Measurements from ENCODE around the gene PPP1R26. TPM values are rescaled to one million over a fixed set of nuclear protein-coding genes. Genes with fewer than 3 reads are reported as not detected.

Gene PPP1R26
- total RNA-seq, 2 donors from 2014 or later = 15.3 to 41.9 TPM

DNA sequence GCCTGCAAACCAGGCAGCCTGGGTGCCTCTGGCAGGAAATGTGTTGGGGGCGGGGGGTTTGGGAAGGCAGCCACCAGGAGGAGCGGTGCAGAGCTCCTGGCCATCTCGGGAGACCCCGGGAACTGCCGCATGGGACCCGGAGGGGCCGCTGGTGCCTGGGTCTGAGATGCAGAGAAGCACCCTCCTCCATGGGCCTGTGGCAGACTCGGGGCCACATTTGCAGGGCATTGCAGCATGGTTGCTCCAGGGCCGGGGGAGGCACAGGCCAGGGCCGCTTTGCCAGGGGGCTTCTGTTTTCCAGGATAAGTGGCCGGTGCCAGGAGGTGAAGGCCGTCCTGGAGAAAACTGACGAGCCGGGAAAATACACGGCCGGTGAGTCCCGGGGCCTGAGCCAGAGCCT is 43.3 kb downstream of the PPP1R26 start:
- intact Hi-C loops (cut with DNase I) = no loop called here
- Histone ChIP-seq H3K4me1 (replicated peaks) (no peaks in the 10 kb centered on the region), H3K27me3 (replicated peaks; ENCODE audit: insufficient read depth) (no peaks in the 10 kb centered on the region), H3K4me3 (no peak overlapping the region), H3K36me3 (no peaks in the 10 kb centered on the region), H3K9me3 (no peaks in the 10 kb centered on the region), H3K27ac (no peak overlapping the region)
- 75% methylated on average over 14 of the region's 17 CpGs for WGBS
- DNase-seq (ENCODE audit: low spot score) = no peak
- TF ChIP-seq POLR2A (IDR thresholded peaks at IDR 0.05) (no peak), POLR2AphosphoS5 (IDR thresholded peaks at IDR 0.05) (no peak)
- TF ChIP-seq, protein P1, sequence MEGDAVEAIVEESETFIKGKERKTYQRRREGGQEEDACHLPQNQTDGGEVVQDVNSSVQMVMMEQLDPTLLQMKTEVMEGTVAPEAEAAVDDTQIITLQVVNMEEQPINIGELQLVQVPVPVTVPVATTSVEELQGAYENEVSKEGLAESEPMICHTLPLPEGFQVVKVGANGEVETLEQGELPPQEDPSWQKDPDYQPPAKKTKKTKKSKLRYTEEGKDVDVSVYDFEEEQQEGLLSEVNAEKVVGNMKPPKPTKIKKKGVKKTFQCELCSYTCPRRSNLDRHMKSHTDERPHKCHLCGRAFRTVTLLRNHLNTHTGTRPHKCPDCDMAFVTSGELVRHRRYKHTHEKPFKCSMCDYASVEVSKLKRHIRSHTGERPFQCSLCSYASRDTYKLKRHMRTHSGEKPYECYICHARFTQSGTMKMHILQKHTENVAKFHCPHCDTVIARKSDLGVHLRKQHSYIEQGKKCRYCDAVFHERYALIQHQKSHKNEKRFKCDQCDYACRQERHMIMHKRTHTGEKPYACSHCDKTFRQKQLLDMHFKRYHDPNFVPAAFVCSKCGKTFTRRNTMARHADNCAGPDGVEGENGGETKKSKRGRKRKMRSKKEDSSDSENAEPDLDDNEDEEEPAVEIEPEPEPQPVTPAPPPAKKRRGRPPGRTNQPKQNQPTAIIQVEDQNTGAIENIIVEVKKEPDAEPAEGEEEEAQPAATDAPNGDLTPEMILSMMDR (IDR thresholded peaks at IDR 0.05) = no peak

DNA sequence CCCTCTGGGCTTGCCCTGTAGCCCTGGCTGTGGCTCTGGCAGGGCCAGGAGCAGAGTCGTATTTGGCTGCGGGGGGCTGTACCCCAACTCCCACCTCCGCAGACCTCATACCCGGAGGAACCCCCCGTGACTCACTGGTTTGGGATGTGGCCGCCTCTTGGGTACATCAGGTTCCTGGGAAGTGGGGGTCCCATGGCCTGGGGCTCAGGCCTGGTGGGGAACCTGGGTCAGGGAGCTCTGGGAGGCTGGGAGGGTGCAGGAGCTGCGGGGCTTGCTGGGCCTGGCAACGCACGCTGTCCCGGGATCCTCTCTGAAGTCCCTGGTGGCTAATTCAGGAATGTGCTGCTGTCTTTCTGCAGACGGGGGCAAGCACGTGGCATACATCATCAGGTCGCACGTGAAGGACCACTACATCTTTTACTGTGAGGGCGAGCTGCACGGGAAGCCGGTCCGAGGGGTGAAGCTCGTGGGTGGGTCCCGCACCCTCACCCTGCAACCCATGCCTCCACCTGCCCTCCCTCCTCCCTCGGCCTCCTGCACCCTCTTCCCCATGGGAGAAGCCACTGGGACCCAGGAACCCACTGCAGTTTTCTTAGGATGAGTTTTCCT is 44.0 kb downstream of the PPP1R26 start:
- H3K27me3 ChIP-seq (replicated peaks; ENCODE audit: insufficient read depth) = no peaks in the 10 kb centered on the region
- no peak for DNase-seq (ENCODE audit: low spot score)
- intact Hi-C loops (cut with DNase I) = no loop called here
- H3K27ac ChIP-seq = no peak overlapping the region
- no peaks in the 10 kb centered on the region for H3K4me1 ChIP-seq (replicated peaks)
- no peaks in the 10 kb centered on the region for H3K9me3 ChIP-seq
- H3K4me3 ChIP-seq = no peak overlapping the region
- H3K36me3 ChIP-seq = no peaks in the 10 kb centered on the region
- no peak for TF ChIP-seq POLR2A (IDR thresholded peaks at IDR 0.05)
- no peak for TF ChIP-seq POLR2AphosphoS5 (IDR thresholded peaks at IDR 0.05)
- TF ChIP-seq, protein P1 (IDR thresholded peaks at IDR 0.05) = no peak
- 72% methylated on average over 21 of the region's 21 CpGs for WGBS

DNA sequence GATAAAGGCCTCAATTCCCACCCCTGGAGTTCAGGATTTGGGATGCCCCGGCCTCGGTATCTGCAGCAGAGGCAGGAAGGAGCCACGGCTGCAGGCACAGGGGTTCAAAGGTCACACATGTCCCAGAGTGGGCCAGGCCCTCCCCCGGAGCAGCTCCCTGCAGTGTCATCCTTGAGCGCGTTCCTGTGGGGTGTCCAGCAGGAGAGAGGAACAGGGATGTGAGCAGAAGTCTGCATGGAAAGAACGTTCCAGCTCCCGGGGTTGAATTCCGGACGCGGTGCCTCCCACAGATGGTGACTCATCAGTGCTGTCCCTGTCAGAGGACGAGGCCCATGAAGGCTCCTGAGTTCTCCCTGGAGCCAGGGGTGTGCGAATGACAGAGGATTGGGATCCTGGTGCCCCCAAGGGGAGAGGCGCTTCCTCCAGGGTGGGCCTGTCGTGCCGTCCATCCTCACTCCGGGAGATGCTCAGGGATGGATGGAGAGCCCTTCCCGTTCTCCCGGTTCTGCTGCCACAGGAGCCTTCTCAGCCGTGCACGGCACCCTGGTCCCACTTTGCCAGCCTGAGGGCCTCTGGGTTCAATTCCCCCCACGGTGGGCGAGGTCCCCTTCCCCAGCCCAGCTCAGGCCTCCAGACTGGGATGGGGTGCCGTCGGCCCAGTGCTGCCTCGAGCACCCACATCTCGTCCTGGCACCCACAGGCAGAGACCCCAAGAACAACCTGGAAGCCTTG is 44.7 kb downstream of the PPP1R26 start:
- intact Hi-C loops (cut with DNase I) = no loop called here
- H3K4me1 ChIP-seq (replicated peaks) = no peaks in the 10 kb centered on the region
- H3K36me3 ChIP-seq = no peaks in the 10 kb centered on the region
- TF ChIP-seq POLR2AphosphoS5 (IDR thresholded peaks at IDR 0.05) (no peak), POLR2A (IDR thresholded peaks at IDR 0.05) (no peak)
- TF ChIP-seq, protein P1 (IDR thresholded peaks at IDR 0.05) = no peak
- H3K27me3 ChIP-seq (replicated peaks; ENCODE audit: insufficient read depth) = no peaks in the 10 kb centered on the region
- no peak for DNase-seq (ENCODE audit: low spot score)
- H3K9me3 ChIP-seq = no peaks in the 10 kb centered on the region
- no peak overlapping the region for H3K27ac ChIP-seq
- no peak overlapping the region for H3K4me3 ChIP-seq
- whole genome bisulfite sequencing = 74% methylated on average over 27 of the region's 27 CpGs

DNA sequence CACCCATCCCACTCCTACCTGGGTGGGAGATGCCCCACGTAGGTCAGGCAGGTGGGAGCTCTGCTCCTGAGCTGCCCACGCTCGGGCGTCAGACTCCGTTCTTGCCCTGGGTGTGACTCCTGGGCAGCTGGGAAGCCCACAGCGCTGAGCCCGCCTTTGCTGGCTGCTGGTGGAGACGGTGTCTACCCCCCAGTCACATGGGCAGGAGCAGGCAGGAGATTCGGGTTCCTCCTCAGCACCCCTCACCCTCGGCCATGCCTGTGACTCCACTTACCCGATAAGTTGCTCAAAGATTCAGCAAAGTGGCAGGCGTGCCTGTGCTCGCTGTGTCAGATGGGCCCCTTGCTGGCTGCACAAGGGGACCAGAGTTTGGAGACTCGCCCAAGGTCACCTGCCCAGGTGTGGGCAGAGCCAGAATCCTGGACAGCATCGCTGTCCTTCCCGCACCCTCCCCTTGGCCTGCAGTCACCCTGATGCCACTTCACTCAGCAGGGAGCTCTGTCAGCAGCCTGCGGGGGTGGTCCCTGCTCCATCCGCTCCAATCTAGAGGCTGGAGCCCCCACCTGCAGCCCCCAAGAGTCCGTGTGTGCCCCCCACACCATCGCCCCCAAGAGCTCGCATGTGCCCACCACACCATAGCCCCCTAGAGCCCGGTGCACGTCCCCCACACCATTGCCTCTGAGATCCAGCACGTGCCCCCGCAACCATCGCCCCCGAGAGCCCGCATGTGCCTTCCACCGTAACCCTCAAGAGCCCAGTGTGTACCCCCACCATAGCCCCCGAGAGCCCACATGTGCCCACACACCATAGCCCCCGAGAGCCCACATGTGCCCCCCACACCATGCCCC is 45.9 kb downstream of the PPP1R26 start:
- H3K27me3 ChIP-seq (replicated peaks; ENCODE audit: insufficient read depth) = no peaks in the 10 kb centered on the region
- H3K4me1 ChIP-seq (replicated peaks) = no peaks in the 10 kb centered on the region
- no peaks in the 10 kb centered on the region for H3K9me3 ChIP-seq
- H3K36me3 ChIP-seq = no peaks in the 10 kb centered on the region
- no peak for DNase-seq (ENCODE audit: low spot score)
- H3K4me3 ChIP-seq = no peak overlapping the region
- no peak overlapping the region for H3K27ac ChIP-seq
- TF ChIP-seq POLR2A (IDR thresholded peaks at IDR 0.05) (no peak), POLR2AphosphoS5 (IDR thresholded peaks at IDR 0.05) (no peak)
- TF ChIP-seq, protein P1 (IDR thresholded peaks at IDR 0.05) = no peak
- intact Hi-C loops (cut with DNase I) = no loop called here
- WGBS = 77% methylated on average over 28 of the region's 31 CpGs

Measured in prostate gland (tissue), 2 donors.